ENCODE measurements around the gene HOXB3.

DNA sequence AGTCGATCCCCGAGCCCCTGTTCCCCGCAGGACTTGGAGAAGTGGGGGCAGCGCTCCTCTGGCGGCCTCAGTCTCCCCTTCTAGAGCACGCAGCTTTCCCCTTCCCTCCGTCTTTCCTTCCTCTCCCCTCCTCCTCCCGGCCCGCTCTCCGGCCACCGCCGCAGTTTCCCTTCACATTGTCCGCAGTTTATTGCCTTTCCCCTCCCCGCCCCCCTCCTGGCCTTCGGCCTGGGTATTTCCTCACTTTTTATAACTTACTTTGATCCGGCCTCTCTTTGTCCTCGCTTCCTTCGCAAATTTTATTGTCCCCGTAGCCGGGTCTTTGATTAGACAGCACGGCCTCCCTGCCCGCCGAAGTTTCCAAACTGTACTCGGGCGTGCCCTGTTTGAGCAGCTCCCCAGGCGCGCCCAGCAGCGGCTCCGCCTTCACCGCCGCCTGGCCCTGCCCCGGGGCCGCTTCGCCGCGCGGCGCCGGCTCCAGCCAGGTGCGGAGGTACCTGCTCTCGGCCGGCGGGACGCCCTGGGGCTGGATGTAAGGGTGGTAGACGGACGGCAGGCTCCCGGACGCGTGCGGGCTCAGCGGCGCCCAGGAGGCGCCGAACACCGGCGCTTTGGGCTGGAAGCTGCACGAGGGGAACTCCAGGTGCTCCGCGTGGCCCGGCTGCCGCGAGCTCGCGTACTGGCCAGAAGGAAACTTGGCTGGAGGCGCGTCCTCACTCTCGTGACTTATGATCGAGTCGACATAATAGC is 35.6 kb upstream of the HOXB3 start:
- TF ChIP-seq, protein P1, sequence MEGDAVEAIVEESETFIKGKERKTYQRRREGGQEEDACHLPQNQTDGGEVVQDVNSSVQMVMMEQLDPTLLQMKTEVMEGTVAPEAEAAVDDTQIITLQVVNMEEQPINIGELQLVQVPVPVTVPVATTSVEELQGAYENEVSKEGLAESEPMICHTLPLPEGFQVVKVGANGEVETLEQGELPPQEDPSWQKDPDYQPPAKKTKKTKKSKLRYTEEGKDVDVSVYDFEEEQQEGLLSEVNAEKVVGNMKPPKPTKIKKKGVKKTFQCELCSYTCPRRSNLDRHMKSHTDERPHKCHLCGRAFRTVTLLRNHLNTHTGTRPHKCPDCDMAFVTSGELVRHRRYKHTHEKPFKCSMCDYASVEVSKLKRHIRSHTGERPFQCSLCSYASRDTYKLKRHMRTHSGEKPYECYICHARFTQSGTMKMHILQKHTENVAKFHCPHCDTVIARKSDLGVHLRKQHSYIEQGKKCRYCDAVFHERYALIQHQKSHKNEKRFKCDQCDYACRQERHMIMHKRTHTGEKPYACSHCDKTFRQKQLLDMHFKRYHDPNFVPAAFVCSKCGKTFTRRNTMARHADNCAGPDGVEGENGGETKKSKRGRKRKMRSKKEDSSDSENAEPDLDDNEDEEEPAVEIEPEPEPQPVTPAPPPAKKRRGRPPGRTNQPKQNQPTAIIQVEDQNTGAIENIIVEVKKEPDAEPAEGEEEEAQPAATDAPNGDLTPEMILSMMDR (IDR thresholded peaks at IDR 0.05) = no peak
- TF ChIP-seq ZFX (IDR thresholded peaks at IDR 0.05; ENCODE audit: borderline replicate concordance) = no peak

All from 22Rv1 (cell line).